Omental fat pad (tissue), 4 donors: ENCODE results near the gene ABCA8. TPM values are rescaled to one million over a fixed set of nuclear protein-coding genes. Genes with fewer than 3 reads are reported as not detected.
"Not testable (repeated sequence)": the region's sequence is repeated elsewhere in the genome, so short reads cannot be mapped to it uniquely, and the experiment has no call there.

Source experiments
- ATAC-seq: fragments of 150-250 bp; one replicate; pipeline ENCODE4 v1.9.1; 2016; ENCODE audit warnings: mild to moderate bottlenecking, moderate library complexity; ENCODE audit not compliant: low FRiP score
- DNase-seq: peaks from one replicate; pipeline ENCODE4 v3.0.0-alpha.2; 2019; ENCODE audit warnings: low spot score
- total RNA-seq, 4 donors: library from RNA; depleted of rRNA; stranded (reverse); fragments of >200 nt; gene quantifications; one replicate each; pipeline ENCODE4 v1.1.0, GENCODE V29; 2016
- TF ChIP-seq, protein P1 (sequence below), 3 donors: fragments of 450-650 bp; IDR thresholded peaks; one replicate each; pipeline ENCODE4 v1.5.1; 2016 to 2017; ENCODE audit warnings: antibody characterized with exemption in 3 of 3, mild to moderate bottlenecking in 3 of 3, moderate library complexity in 2 of 3

Gene ABCA8
- total RNA-seq, 4 donors from 2014 or later: 49.8 to 302 (median 143) TPM

DNA sequence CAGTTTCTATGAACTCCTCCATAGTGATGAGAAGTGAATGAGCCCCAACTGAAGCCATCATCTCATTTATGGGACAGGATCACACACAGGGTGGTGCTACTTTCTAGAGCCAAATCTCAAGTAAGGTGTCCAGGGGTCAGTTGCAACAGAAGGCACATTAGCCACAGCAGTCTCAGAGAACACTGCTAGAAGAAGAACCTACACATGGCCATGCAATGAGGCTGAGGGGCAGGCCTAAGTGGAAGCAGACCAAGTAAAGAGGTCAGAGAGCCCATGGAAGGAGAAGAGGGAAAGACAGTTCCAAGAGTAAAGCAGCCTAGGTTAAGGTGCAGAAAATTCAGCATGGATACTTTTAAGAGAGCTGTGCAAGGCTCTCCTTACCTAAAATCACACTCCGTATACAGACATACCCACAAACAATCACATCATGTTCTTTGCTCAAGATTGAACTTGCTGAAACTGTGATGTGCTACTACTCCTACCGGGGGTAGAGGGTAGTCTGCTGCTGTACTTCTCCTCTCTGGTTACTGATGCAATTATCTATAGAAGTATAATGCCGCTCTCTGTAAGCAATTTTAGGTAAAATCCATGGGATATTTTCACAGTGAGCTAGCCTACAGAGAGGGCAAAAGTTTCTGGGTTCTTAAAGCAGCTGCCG is 1.7 kb downstream of the ABCA8 start:
- ATAC-seq: no peak
- no peak for DNase-seq
- TF ChIP-seq, protein P1, sequence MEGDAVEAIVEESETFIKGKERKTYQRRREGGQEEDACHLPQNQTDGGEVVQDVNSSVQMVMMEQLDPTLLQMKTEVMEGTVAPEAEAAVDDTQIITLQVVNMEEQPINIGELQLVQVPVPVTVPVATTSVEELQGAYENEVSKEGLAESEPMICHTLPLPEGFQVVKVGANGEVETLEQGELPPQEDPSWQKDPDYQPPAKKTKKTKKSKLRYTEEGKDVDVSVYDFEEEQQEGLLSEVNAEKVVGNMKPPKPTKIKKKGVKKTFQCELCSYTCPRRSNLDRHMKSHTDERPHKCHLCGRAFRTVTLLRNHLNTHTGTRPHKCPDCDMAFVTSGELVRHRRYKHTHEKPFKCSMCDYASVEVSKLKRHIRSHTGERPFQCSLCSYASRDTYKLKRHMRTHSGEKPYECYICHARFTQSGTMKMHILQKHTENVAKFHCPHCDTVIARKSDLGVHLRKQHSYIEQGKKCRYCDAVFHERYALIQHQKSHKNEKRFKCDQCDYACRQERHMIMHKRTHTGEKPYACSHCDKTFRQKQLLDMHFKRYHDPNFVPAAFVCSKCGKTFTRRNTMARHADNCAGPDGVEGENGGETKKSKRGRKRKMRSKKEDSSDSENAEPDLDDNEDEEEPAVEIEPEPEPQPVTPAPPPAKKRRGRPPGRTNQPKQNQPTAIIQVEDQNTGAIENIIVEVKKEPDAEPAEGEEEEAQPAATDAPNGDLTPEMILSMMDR (IDR thresholded peaks at IDR 0.05): no peak

GRCh38 chr17:68950725-68951124 is 4.5 kb downstream of the ABCA8 start:
- DNase-seq (no peak), ATAC-seq (no peak)
- TF ChIP-seq, protein P1 (IDR thresholded peaks at IDR 0.05): no peak

- ATAC-seq, DNase-seq: not testable (repeated sequence)
These were observed 7.3 kb downstream of the ABCA8 start for GRCh38 chr17:68947868-68948267.

GRCh38 chr17:68944435-68945035 is 10.7 kb downstream of the ABCA8 start:
- no peak for ATAC-seq
- DNase-seq: no peak
- TF ChIP-seq, protein P1 (IDR thresholded peaks at IDR 0.05): no peak

DNA sequence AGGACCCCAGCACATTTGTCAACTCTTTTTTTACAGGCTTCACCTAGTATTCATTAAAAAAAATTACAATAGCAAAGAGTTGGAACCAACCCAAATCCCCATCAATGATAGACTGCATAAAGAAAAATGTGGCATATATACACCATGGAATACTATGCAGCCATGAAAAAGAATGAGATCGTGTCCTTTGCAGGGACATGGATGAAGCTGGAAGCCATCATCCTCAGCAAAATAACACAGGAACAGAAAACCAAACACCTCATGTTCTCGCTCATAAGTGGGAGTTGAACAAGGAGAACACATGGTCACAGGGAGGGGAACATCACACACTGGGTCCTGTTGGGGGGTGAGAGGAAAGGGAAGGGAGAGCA is 11.4 kb downstream of the ABCA8 start:
- not testable (repeated sequence) for ATAC-seq

DNA sequence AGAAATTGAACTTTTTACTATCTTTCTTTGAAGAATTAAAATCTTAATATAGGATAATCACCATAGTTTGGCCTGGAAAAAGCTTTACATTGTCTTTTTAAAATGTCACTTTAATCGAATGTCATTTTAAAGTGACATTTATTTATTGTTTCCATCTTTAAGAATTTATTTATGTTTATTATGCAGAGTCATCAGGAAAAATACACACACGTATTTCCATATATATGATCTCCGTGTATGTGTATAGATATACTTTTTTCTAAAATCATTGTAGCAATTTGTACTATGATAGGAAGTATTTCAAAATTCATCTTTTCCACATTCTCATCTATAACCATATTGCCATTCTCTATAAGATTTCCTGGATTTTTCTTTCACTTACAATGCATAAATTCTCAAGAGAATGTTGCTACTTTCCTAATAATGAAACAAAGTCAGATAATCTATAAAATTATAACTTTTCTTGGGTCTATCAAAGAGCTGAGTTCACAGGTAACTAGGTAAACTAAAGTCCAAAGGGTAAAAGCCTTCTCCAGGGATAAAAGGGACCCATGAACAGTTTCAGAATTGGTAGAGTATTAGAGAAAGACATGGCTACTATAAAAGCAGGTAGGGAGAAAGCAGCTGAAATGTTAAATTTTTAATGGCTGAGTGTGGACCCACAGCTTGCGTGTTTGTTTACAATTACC is 11.9 kb downstream of the ABCA8 start:
- no peak for DNase-seq
- no peak for ATAC-seq
- TF ChIP-seq, protein P1 (IDR thresholded peaks at IDR 0.05): no peak

More for the DNA sequence above, 11.4 kb downstream of the ABCA8 start:
- not testable (repeated sequence) for DNase-seq

- DNase-seq: no peak
- TF ChIP-seq, protein P1 (IDR thresholded peaks at IDR 0.05): no peak
- no peak for ATAC-seq
These were observed 12.8 kb downstream of the ABCA8 start for GRCh38 chr17:68942389-68942788.

DNA sequence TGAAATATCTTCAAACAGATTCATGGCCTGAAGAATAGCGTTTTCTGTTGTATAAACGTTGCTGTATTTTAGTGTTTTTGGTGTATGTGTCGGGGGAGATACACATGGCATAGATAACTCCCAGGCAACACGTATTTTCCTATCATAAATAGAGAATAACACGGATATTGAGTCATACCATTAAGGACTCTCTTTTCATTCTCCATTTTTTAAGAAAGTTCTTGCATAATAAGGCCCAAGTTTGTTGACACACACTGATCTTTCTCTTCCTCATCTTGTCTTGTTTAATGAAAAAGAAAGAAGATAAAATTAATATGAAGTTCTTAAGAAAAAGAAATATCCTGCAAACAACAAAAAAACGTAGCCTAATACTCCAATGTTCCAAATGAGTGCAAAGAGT is 13.4 kb downstream of the ABCA8 start:
- ATAC-seq (no peak), DNase-seq (no peak)
- TF ChIP-seq, protein P1 (IDR thresholded peaks at IDR 0.05): no peak
